ENCODE results near the gene ITGA7.

Gene ITGA7

DNA sequence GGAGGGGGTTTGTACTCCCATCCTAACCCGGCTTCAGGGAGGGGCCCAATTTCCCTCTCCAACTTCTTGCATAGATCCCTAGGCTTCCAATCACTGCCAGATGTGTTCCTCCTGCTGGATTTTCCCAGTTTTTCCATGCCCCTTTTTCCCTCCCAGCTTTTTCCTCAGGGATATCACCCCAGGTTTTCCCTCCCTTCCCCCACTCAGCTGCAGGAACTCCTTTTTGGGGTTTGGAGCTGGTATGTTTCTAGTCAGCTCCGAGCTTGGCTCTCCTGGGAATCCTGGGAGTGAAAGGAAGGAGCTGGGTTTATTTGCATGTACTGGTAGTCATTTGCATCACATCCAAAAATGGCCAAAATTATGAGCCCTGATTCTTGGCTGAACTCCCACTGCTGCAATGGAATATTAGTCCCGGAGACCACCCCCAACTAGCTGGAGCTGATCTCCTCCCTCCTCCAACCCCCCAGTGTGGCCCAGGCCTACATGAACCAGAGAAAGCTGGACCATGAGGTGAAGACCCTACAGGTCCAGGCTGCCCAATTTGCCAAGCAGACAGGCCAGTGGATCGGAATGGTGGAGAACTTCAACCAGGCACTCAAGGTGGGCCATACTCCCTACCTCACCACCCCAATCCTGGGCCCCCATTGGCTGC is 11.0 kb upstream of the ITGA7 start:
- DNase-seq, result no peak

DNA sequence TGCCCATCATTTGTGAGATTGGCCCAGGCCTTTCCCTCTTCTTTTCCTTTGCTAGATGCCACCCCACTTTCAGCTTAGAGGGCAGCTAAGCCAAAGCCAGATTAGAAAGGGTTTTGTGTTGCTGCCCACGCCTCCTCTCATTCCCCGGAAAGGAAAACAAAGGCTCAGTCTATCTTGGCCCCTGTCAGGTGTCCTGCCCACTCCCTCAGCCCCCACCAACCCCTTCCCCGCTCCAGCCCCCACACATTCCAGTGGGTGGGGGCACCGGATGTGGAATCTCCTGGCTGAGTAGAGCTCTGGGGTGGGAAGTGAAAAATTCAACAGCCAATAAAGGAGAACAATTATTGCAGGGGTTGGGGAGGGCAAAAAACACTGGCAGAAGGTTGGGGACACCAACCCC is 10.3 kb upstream of the ITGA7 start:
- DNase-seq, result no peak

DNA sequence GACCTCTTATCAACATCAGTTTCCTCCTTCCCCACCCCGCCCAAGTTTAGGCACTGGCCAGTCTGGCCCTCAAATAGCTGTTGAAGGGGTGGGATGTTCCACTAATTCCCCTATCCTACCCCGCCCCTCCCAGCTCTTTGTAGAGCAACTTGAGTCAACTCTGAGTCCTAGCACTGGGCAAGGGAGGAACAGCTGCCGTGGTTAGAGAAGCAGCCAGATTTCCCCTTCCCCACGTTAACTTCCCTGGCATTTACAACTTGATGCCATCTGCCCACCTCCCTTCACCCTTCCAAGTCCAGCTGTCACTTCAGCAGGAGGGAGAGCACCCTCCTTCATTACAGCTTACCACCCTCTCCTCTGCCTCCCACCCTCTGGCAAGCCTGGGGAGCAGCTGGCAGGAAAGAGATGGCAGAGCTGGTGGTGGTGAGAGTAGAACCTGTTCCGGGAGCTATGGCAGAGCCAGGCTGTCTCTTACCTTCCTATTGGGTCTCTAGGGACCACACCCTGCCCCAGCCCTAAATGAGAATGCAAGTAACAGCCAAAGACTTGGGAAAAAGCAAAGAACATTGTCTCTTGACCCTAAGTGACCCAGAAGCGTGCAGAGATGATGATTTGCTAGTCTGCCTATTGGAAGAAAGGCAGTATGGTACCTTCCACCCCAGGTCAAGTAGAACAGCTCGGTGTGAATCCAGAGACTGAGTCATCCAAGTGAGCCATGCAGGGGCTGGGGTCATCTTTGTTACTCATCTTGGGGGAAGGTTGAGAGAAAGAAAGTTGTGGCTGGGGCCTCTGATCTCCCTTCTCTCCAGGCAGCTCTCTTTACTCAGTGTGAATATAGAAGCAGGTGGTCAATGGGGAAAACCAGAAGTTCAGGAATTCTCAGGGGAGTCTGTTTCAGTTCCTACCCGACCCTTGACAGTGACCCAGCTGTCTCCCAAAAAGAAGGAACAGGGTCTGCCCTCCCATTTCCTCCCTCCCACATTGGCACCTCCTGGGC is 9.6 kb upstream of the ITGA7 start:
- DNase-seq, result no peak

DNA sequence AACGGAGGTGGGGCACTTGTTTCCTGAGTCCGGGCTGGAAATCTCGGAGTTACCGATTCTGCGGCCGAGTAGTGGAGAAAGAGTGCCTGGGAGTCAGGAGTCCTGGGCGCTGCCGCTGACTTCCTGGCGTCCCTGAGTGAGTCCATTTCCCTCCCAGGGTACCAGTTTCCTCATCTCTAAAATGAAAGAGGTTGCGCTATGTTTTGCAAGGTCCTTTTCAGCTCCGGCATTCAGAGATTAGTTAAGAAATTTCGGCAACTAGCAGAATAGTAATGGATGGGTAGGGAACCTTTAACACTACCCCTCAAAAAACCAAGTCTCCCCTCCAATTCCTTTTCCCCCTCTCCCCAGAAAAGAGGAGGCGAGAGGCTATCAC is 8.9 kb upstream of the ITGA7 start:
- no peak for DNase-seq

DNA sequence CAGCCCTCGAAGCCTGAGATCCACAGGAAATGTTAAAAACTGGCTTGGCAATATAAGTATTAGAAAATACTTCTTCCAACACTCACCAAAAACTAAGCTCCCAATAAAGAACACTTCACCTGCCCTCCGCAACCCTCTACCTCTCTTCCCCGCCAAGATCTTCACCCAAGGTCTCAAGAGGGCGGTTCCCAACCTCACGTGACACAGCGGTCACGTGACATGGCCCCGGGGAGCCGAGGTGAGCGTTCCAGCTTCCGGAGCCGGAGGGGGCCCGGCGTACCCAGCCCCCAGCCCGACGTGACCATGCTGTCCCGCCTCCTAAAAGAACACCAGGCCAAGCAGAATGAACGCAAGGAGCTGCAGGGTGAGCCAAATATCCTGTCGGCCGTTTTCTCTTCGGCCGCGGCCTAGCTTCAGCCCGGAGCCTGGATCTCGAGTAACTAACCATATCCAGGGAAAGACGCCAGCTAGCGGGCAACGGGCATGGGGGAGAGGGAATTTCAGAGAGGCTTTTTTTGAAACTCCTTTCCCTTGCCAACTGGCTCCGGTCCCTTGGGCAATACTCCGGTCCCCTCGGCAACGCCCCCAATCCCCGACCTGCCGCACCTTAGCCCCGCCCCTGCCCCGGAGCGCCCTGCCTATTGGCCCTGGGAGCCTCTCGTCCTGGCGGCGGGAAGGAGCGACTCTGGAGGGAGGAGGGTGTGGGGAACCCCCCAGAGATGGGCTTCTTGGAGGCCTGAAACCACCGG is 8.3 kb upstream of the ITGA7 start, which contains the start of gene BLOC1S1:
Gene BLOC1S1, plus strand, starts transcription at position 214 of the 749 bp plus-strand sequence. Its CDS starts 6 bp downstream, at position 220.
- peak; percentile 97 to 98 (median 98) for DNase-seq

DNA sequence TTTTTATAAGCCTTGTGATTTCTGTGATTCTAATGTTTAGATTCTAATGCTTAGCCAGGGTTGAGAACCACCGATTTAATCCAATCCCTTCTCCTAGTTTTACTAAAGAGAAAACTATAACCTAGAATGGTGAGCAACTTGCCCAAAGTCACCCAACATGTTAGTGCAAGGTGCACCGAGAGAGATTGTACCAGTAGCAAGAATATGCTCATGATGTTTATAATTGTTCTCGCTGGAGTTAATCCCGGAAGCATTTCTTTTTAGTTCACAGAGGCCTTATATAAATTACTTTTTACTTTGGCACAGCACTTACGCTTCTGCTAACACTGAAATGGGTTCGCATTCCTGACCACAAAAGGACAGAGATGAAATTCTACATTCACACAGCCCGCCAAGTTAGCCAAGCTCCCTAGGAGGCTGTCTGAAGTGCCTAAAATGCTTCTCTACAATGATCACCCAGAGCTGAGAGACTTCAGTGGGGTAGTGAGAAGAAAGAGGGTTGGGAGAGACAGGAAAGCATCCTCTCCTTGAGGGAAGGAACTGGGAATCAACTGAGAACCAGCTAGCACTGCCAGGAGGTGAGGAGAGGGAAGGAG is 7.6 kb upstream of the ITGA7 start:
- peak in 1 of 3 experiments; percentile 62 for DNase-seq

DNA sequence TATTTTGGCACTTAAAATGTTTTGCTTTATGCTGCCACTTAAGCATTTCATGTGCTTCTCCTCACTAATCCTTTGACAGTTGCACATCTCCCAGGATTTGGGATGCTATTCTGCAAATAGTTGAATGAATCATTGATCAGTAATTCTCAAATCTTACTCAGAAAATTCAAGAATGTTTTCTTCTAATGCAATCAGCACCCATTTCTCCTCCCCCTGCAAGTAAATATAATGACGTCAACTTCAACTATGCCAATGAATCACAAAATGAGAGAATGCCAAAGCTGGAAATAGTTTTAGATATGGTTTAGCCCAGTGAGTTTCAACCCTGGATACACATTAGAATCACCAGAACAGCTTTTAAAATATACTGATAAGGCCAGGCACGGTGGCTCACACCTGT is 6.0 kb upstream of the ITGA7 start:
- no peak for DNase-seq

DNA sequence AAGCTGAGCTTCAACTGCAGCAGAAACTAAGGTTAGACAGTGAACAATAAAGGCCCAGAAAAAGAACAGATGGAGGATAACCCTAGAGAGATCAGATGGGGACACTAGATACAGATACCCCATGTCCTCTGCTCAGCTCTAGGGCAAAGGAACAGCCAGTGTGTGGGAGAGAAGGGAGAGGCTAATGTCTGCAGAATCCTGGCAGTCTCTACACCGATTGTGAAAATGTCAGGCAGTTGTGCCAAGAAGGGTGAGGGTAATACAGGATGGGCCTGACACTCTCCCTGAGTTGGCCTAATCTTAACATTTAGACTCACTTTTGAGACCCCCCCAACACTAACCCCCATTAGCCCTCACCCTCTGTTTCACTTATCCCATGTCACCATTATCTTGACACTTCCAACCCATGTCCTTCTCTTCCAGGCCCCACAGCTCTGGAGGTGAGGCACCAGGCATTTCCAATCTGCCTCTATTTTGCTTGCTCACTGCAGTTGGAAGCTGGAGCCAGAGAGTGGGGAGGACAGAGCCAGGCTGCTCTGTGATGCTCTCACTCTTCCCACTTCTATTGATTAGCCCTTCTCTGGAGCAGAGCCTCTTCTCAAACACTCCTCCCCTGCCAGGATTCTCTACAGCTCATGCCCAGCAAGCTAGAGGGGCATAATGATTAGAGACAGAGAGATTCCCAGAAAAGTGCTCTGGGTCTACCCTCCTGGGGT is 5.2 kb upstream of the ITGA7 start:
- no peak for DNase-seq

DNA sequence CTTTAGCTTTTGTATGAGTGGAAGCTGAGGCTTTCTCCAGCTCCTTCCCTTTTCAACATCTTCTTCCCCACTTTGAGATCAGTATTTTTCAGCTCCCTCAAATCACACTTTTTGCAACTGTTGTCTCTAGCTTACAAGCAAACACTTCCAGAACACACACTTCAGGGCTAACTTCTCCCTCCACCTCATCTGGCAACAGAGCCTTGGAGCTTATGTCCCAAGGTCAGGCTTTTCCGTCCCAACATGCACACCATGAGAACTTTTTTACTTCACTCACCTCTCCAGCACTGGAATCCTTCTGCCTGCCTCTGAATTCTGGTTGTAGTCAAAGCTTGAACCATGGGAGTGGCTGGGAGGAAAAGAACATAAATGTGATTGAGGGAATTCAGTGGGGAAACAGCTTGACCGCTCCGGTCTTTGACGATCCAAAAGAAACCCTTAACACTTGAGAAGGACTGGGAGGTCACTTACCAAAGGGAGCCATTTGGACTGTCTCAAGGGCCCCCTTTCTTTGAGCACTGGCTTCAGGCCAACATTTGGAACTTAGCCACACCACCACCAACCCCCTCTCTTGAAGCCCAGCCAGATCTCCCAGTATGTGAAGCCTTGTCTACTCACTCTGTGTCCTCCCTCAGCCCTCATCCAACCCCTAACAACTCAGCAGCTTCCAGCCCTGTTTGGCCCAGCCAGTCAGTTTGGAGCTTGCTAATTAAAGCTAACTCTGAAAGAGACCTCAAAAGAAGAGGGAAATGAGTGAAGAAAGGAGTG is 4.3 kb upstream of the ITGA7 start:
- DNase-seq, result no peak

DNA sequence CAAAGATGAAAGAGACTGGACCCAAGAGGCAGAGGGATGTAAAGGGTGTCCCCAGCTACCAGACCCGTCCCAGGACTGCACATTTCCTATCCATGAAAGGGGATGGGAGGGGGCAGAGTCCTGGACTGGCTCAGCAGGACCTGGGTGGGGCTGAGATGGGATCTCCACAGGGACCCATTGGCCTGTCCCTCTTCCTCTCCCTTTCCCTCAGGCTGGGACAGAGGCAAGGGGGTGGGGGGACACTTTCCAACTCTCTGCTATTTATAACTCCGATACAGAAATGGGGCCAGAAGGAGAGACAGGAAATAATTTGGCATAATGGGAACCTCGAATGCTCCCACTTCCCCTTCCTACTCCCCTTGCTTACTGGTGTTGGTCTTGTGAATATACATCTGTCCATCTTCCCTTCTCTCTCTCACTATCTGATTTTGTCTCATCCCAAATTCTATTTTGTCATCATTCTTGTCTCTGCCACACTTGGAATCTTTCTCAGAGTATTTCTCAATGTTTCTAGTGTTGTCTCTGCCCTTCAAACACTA is 1.1 kb upstream of the ITGA7 start:
- DNase-seq, result no peak

DNA sequence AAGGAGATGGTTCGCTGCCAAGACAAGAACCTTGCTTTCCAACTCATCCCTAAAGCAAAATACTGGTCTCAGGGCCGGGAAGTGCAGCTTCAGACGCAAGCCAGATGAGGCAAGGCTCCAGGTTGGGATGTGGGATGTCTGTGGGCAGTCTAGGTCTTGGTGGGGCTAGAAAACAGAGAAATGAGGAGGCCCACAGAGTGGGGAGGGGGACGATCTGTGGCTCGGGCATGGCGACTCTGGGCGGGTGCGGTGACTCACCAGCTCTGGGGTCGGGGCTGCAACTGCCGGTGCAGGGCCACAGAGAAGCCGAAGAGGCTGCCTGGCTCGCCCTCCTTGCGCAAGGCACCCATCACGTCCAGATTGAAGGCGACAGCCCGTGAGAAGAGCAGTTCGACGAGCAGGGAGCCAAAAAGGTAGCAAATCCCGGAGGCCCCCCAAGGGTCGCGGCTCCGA is 459 bp downstream of the ITGA7 start:
- peak in 2 of 3 experiments; percentile 39 to 63 for DNase-seq

DNA sequence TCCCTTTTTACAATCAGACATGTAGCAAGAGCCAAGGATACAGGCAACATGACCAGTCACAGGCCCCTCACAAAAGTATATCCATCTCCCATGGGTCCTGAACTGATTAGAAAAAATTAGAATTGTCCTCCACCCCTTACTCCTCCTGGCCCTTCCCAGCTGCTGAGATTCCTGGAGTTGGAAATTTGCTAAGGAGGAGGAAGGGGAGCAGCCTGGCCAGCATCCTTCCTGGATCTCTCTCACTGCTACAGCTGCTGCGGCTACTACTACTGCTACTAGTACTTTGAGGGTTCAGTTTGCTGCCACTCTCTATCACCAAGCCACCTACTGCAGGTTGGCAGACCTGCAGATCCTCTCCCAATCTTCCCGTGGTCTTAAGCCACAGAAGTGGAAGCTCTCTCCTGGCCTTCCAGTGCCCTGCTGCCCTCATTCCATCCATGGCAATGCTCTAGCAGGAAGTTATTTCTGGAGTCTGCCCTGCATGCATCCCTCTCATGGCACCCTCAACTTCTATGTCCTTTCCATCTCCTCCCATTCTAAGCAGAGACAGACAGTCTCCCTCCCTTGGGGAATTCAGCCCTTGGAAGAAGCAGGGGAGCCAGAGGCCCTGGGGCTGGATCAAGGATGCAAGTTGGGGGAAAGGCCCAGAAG is 1.0 kb downstream of the ITGA7 start:
- peak in 1 of 3 experiments; percentile 56 for DNase-seq

DNA sequence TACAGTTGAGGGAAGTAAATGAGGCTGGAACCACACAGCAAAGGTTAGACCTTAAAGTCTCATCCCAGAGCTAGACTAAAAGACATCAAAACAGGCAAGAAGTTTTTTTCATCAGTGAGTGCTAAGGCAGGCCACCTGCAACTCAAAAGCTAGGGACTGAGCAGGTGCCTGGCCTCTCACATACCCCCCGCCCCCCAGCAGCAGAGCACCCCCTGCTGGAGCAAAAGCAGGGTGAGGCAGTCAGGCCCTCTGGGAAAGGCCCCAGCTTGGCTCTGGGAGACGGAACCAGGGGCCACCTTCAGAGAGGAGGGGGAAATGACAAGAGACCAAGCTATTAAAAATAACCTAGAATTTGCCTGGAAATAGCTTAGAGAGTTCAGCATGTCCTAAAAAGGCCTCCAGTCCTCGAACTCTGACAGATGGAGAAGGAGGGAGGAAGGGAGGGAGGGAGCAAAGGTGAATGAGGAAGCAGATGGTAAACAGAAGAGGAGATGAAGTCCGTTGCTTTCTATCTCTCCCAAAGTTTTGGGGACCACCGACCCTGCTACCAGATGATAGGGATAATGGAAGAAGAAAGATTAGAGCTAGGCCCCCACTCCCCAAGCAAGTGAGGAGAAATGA is 1.8 kb downstream of the ITGA7 start:
- DNase-seq, result no peak

DNA sequence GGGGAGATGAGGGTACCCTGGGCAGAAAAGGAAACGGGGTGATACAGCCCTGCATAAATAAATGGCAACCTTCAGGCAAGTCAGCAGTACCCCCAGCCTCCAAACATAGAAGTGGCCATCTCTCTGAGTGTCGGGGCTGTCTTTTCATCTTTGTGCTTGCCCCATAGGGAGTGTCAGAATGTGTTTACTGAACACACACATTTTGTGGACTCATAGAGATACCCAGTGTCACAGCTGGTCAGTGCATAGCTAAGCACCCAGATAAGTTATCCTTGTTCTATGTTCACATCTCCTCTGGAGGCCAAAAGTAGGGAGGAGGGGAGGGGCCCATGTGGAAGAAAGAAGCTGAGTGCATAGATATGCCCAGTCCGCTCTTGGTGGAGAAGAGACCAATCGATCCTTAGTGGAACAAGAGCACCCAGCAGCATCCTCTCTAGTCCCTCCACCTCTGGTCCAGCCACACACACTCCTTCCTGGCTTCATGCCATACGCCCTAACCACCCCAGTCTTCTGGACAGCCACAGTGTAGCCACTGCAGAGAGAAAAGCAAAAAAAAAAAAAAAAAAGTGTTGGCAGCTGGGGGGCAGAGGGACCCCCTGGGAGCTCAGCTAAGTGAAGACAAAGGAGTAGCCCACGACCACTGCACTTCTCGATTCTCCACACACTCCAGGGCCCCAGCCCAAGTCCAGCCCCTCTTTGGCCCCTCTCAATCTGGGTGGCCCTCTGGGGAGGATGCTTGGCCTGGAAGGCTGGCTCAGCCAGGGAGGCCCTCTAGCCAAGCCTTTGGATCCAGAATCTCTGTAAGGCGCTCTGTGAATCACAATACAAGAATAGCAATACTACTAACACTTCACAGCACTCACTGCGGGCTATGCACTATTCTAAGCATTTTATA is 2.6 kb downstream of the ITGA7 start:
- DNase-seq, result no peak

DNA sequence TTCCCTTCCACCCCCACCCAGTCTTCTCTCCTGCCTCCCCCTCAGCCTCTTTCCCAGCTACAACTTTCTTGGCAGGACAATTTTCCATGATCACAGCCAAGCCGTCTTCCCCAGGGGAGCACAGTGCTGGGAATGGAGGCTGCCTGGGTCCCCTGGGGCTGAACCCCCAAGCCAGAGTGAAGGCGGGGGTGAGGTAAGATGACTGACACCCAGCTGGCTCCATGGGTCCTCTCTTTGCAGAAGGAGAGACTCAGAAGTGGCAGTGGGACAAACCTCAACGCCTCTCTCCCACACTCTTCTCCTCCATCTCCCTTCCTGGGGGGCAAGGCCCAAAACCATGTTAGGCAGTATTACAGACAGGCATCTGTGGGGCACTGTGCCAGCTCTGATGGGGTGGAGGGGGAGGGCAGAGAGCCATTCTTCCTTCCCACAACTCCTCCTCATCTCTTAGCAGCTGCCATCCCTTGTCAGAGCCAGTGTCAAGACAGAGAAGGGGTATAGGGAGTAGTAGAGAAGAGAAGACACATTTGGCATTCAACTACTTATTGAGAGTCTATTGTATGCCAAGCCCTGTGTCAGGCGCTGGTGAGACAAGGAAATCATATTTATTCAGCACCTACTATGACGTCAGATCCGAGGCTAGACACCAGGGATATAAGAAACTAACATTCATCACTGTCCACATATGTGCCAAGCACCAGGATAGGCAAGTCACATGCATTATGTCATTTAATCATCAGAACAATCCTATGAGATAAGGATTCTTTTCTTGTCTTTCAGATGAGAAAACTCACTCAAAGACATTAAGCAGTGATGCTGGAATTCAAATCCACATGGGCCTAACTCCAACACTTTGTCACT is 3.6 kb downstream of the ITGA7 start:
- DNase-seq, result no peak

DNA sequence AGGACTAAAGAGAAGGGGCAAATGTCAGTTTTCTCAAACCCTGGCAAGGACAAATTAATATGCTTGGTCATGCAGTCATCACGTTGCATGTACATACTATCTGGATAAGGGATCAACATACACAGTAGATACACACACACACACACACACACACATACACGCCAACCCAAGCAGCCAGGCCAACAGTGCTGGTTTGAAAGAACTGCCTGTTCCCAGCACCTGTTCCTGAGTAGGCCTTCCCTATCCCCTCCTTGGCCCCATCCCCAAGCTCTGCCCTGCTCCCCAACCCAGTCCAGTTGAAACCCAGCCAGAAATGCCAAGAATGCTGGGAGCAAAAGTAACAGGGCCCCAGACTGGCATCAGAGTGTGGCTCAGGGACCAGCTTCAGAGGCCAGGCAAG is 4.4 kb downstream of the ITGA7 start:
- DNase-seq, result no peak

DNA sequence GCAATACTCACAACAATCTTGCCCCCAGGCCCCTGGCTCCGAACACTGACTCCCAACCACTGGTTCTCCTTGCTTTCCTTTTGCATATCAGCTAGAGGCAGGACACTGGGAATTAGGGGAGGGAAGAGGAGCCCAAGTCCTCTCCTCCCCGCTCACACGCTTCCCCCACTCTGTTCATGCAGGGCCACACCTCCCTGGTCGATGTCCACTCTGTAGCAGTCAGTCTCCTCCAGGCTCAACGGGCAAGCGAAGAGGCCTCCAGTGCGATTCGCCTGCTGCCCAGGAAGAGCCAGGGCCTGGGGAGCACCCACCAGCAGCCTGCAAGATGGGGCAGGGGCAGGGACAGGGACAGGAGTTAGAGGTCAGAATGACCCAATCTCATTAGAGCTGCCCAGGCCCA is 4.8 kb downstream of the ITGA7 start:
- DNase-seq, result no peak
